H1 (cell line): Measurements from ENCODE around the gene PDE4B. TPM values are rescaled to one million over a fixed set of nuclear protein-coding genes. Genes with fewer than 3 reads are reported as not detected.

ENCODE experiments used
- CTCF ChIA-PET: fragments of 300-600 bp; sonication (Branson Sonifier 250); formaldehyde crosslinking; loops from one replicate; lab custom pipeline; 2021; ENCODE audit not compliant: partially characterized antibody; lab: Charles Lee
- POLR2A ChIA-PET: fragments of 300-600 bp; sonication (Branson Sonifier 250); formaldehyde crosslinking; loops from one replicate; lab custom pipeline; 2021; ENCODE audit warnings: inconsistent platforms; ENCODE audit not compliant: partially characterized antibody; lab: Charles Lee
- DNase-seq, 2 experiments: peaks; one replicate each; pipeline versions ENCODE4 v3.0.0 to v3.0.0-alpha.2; 2010 to 2022; ENCODE audit warnings: low spot score in 2 of 2, low read depth in 1 of 2, mixed read lengths in 1 of 2
- FAIRE-seq: peaks from 2 replicates; lab custom pipeline; 2011; peaks lifted over from hg19 to GRCh38; lab: Jason Lieb, UNC
- H2AFZ ChIP-seq: 2 replicates; pipeline ENCODE4 v1.8.1; 2012; ENCODE audit warnings: low read length, inconsistent platforms
- H2AK5ac ChIP-seq: 2 replicates; pipeline ENCODE4 v1.6.1; 2013; ENCODE audit warnings: low read depth, low read length
- H2BK120ac ChIP-seq: replicated peaks from 2 replicates; pipeline ENCODE3; 2013; ENCODE audit warnings: low read depth, low read length, inconsistent platforms
- H2BK12ac ChIP-seq: 2 replicates; pipeline ENCODE4 v1.6.1; 2013; ENCODE audit warnings: low read depth, low read length
- H2BK15ac ChIP-seq: 2 replicates; pipeline ENCODE4 v1.6.1; 2013; ENCODE audit warnings: low read length
- H2BK20ac ChIP-seq: 2 replicates; pipeline ENCODE4 v1.6.1; 2013; ENCODE audit warnings: low read length
- H2BK5ac ChIP-seq: 2 replicates; pipeline ENCODE4 v1.6.1; 2013; ENCODE audit warnings: low read depth, low read length
- H3K14ac ChIP-seq: 2 replicates; pipeline ENCODE4 v1.6.1; 2013; ENCODE audit warnings: inconsistent platforms; ENCODE audit not compliant: insufficient read length
- H3K18ac ChIP-seq: 2 replicates; pipeline ENCODE4 v1.6.1; 2013; ENCODE audit warnings: low read length; ENCODE audit errors: extremely low read depth
- H3K23ac ChIP-seq: 2 replicates; pipeline ENCODE4 v1.6.1; 2013; ENCODE audit warnings: inconsistent platforms; ENCODE audit not compliant: insufficient read length
- H3K23me2 ChIP-seq: 2 replicates; pipeline ENCODE4 v1.6.1; 2013; ENCODE audit warnings: low read depth, low read length
- H3K27ac ChIP-seq: 2 replicates; pipeline ENCODE4 v1.6.1; 2011; ENCODE audit warnings: low read depth, low read length, inconsistent platforms
- H3K27me3 ChIP-seq, 4 experiments: replicated peaks in 1 of 4; 1 replicate in 1 of 4; 2 replicates in 3 of 4; pipeline versions ENCODE4 v1.6.1 to v1.8.1; 2011 to 2013; ENCODE audit warnings: low read length in 3 of 4, mild to moderate bottlenecking in 3 of 4, inconsistent platforms in 2 of 4, mixed read lengths in 2 of 4, moderate library complexity in 1 of 4; ENCODE audit not compliant: control insufficient read depth in 3 of 4, insufficient read depth in 3 of 4; ENCODE audit errors: extremely low read depth in 1 of 4
- H3K36me3 ChIP-seq, 4 experiments: 2 replicates each; pipeline versions ENCODE4 v1.6.1 to v1.8.1; 2011 to 2013; ENCODE audit warnings: mild to moderate bottlenecking in 4 of 4, low read length in 3 of 4, moderate library complexity in 2 of 4, control low read depth in 1 of 4, inconsistent platforms in 1 of 4; ENCODE audit not compliant: insufficient read depth in 4 of 4, control insufficient read depth in 2 of 4
- H3K4ac ChIP-seq: replicated peaks from 2 replicates; pipeline ENCODE3; 2013; ENCODE audit warnings: low read length, low read depth, mixed read lengths, inconsistent platforms; ENCODE audit not compliant: insufficient read length
- H3K4me1 ChIP-seq, 4 experiments: replicated peaks in 1 of 4; 1 replicate in 1 of 4; 2 replicates in 3 of 4; pipeline versions ENCODE4 v1.6.1 to v1.8.1; 2011 to 2013; ENCODE audit warnings: low read length in 3 of 4, inconsistent platforms in 2 of 4, mixed read lengths in 1 of 4; ENCODE audit not compliant: insufficient read depth in 4 of 4, control insufficient read depth in 3 of 4
- H3K4me2 ChIP-seq, 2 experiments: 2 replicates each; pipeline versions ENCODE4 v1.6.1 to v1.8.1; 2011 to 2013; ENCODE audit warnings: low read depth in 2 of 2, low read length in 2 of 2, control low read depth in 1 of 2, inconsistent platforms in 1 of 2, mild to moderate bottlenecking in 1 of 2; ENCODE audit not compliant: insufficient read depth in 1 of 2
- H3K4me3 ChIP-seq, 4 experiments: fragments of 200-600, 300-600 bp in 1 of 4; sonication (generic), shearing (Covaris generic), sonication (Bioruptor Twin) in 1 of 4; 2 replicates each; pipeline versions ENCODE4 v1.5.1 to v1.8.1; 2011 to 2016; ENCODE audit warnings: low read length in 4 of 4, low read depth in 3 of 4, control low read depth in 2 of 4, inconsistent platforms in 2 of 4, mild to moderate bottlenecking in 2 of 4, mixed read lengths in 1 of 4, moderate library complexity in 1 of 4; ENCODE audit not compliant: insufficient read depth in 2 of 4; ENCODE audit errors: extremely low read depth in 1 of 4
- H3K56ac ChIP-seq: replicated peaks from 2 replicates; pipeline ENCODE3; 2013; ENCODE audit warnings: low read depth, mild to moderate bottlenecking, mixed read lengths, low read length, inconsistent platforms; ENCODE audit not compliant: insufficient read length
- H3K79me1 ChIP-seq: 2 replicates; pipeline ENCODE4 v1.6.1; 2013; ENCODE audit warnings: low read depth, low read length, control low read depth
- H3K79me2 ChIP-seq, 2 experiments: 2 replicates each; pipeline versions ENCODE4 v1.6.1 to v1.8.1; 2012 to 2013; ENCODE audit warnings: low read length in 2 of 2, mild to moderate bottlenecking in 2 of 2, inconsistent platforms in 1 of 2; ENCODE audit not compliant: insufficient read depth in 2 of 2, control insufficient read depth in 1 of 2
- H3K9ac ChIP-seq, 4 experiments: replicated peaks in 1 of 4; 1 replicate in 1 of 4; 2 replicates in 3 of 4; pipeline versions ENCODE4 v1.6.1 to v1.8.1; 2011 to 2013; ENCODE audit warnings: low read depth in 3 of 4, low read length in 3 of 4, control low read depth in 2 of 4, mild to moderate bottlenecking in 2 of 4, moderate library complexity in 2 of 4, inconsistent platforms in 1 of 4; ENCODE audit errors: extremely low read depth in 1 of 4
- H3K9me3 ChIP-seq, 2 experiments: 2 replicates each; pipeline versions ENCODE4 v1.6.1 to v1.8.1; 2012 to 2013; ENCODE audit warnings: mild to moderate bottlenecking in 2 of 2, moderate library complexity in 2 of 2, control low read depth in 1 of 2, inconsistent platforms in 1 of 2, low read depth in 1 of 2, low read length in 1 of 2, mixed read lengths in 1 of 2; ENCODE audit not compliant: insufficient read depth in 2 of 2
- H4K20me1 ChIP-seq, 2 experiments: replicated peaks in 1 of 2; 2 replicates each; pipeline versions ENCODE3 to v1.8.1; 2011 to 2013; ENCODE audit warnings: inconsistent platforms in 2 of 2, low read length in 2 of 2, mild to moderate bottlenecking in 1 of 2; ENCODE audit not compliant: insufficient read depth in 2 of 2, control insufficient read depth in 1 of 2
- H4K5ac ChIP-seq: 2 replicates; pipeline ENCODE4 v1.6.1; 2013; ENCODE audit warnings: low read length, low read depth, mixed read lengths, inconsistent platforms; ENCODE audit not compliant: insufficient read length
- H4K8ac ChIP-seq: 2 replicates; pipeline ENCODE4 v1.8.0; 2013; ENCODE audit warnings: mild to moderate bottlenecking, moderate library complexity, low read length, inconsistent platforms; ENCODE audit not compliant: insufficient read depth; ENCODE audit errors: extremely low read depth
- H4K91ac ChIP-seq: replicated peaks from 2 replicates; pipeline ENCODE3; 2013; ENCODE audit warnings: low read length, mixed read lengths, inconsistent platforms; ENCODE audit not compliant: insufficient read length
- FOSL1 ChIP-seq: IDR thresholded peaks from 2 replicates; pipeline ENCODE4 v1.6.1; 2011; ENCODE audit warnings: mild to moderate bottlenecking, low read depth, low read length, moderate library complexity; ENCODE audit not compliant: insufficient read depth
- JUN ChIP-seq: IDR thresholded peaks from 2 replicates; pipeline ENCODE4 v1.6.1; 2011; ENCODE audit warnings: low read depth, mild to moderate bottlenecking, improper control_type of control experiment, low read length
- MAFK ChIP-seq: IDR thresholded peaks from 2 replicates; pipeline ENCODE4 v1.6.1; 2012; ENCODE audit warnings: low read depth, mild to moderate bottlenecking, improper control_type of control experiment, low read length
- POU5F1 ChIP-seq: IDR thresholded peaks from 2 replicates; pipeline ENCODE4 v1.6.1; 2011; ENCODE audit warnings: low read depth, mild to moderate bottlenecking, low read length, moderate library complexity
- SAP30 ChIP-seq: fragments of 300-600 bp; sonication (generic); IDR thresholded peaks from 2 replicates; pipeline ENCODE4 v1.7.1; 2012; ENCODE audit warnings: low read length, moderate library complexity, mild to moderate bottlenecking, inconsistent platforms; ENCODE audit not compliant: insufficient read depth, insufficient replicate concordance
- SIX5 ChIP-seq: IDR thresholded peaks from 2 replicates; pipeline ENCODE4 v1.6.1; 2011; ENCODE audit warnings: mild to moderate bottlenecking, low read depth, low read length
- TAF7 ChIP-seq: optimal IDR thresholded peaks from 2 replicates; pipeline ENCODE3; 2011; ENCODE audit warnings: low read depth, mild to moderate bottlenecking, inconsistent platforms, low read length, moderate library complexity, borderline replicate concordance
- WGBS, 2 experiments: shearing (Covaris generic) in 1 of 2; methylation state at CpG; one replicate each; pipeline versions ENCODE4 v1.1.6 to v1.1.7; 2013 to 2015; ENCODE audit warnings: low lambda C conversion rate in 2 of 2, mixed read lengths in 2 of 2, inconsistent platforms in 1 of 2, low coverage in 1 of 2, missing lambda C conversion rate in 1 of 2; ENCODE audit not compliant: insufficient replicate concordance in 2 of 2, insufficient coverage in 1 of 2, insufficient read length in 1 of 2; ENCODE audit errors: extremely low coverage in 1 of 2, missing lambda C conversion rate in 1 of 2; 5-methylcytosine and 5-hydroxymethylcytosine counted together
- polyA plus RNA-seq, 7 experiments: library from polyadenylated mRNA; depleted of rRNA in 3 of 7; stranded (reverse) in 5 of 7; unstranded in 2 of 7; fragments of >200 nt in 5 of 7; fragments of 200-250 nt in 2 of 7; gene quantifications; 1 replicate in 5 of 7; 2 replicates in 1 of 7; 4 replicates in 1 of 7; pipeline versions ENCODE4 v1.2.1 to v1.2.3, GENCODE V29; 2011 to 2013; ENCODE audit warnings: missing spikeins in 2 of 7, mixed read lengths in 2 of 7
- total RNA-seq: library from RNA; stranded (reverse); fragmentation: NEBNext Ultra II Directional; extraction: Animal tissue kit (Norgen Biotek cat#: 25700); gene quantifications from 2 replicates; pipeline ENCODE4 v1.2.1, GENCODE V29; 2021

Gene PDE4B
- total and polyA plus RNA-seq, 2 of the 8 experiments (the other 6 are each of a cell fraction or from before 2014, with no cell fraction given) = 5.0 to 15.1 TPM

DNA sequence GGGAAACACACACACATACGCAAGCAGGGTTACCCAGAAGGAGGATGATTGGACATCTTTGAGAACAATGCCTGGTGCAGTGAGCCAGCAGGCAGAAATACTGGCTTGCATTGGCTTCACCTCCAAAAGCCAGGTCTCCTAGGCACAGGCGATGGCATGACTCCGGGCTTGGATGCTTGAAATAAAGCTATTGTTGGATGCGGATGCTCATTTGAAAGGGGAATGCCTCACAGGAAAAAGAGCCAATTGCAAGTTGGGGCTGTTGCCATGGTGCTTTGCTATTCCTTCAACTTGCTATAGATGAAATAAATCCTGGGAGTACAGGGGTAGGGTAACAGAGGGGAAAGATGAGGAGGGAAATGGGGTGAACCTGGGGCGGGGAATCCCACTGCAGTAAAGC is 560.6 kb downstream of the PDE4B start:
- Histone ChIP-seq H3K4me3 (peak overlapping the region in 1 of 4 experiments; percentile 44; a peak in 1 of 8 replicates), H4K91ac (peak overlapping the region; percentile 84), H3K79me2 (peaks cover 0 to 12% of the 10 kb centered on the region in 2 experiments; a peak in 2 of 4 replicates), H3K79me1 (no peaks in the 10 kb centered on the region), H4K20me1 (no peaks in the 10 kb centered on the region), H3K4ac (no peak overlapping the region), H3K14ac (no peak overlapping the region), H2BK12ac (peak overlapping the region; percentile 77), H3K36me3 (no peaks in the 10 kb centered on the region), H3K9ac (no peak overlapping the region), H2AFZ (no peak overlapping the region), H3K23me2 (no peaks in the 10 kb centered on the region), H3K4me1 (peaks cover 5 to 22% (median 17%) of the 10 kb centered on the region in 4 experiments), H3K27ac (0 out of 2 replicates have a peak overlapping the region, but pooled peaks have one; percentile 2), H2BK120ac (peak overlapping the region; percentile 68), H3K9me3 (no peaks in the 10 kb centered on the region), H3K56ac (no peak overlapping the region), H3K27me3 (no peaks in the 10 kb centered on the region), H4K5ac (peak overlapping the region; percentile 27), H2BK20ac (no peak overlapping the region), H2BK15ac (no peak overlapping the region), H2AK5ac (no peak overlapping the region; the same call in 1 of the 2 replicates), H3K23ac (no peak overlapping the region), H2BK5ac (peak overlapping the region; percentile 68), H3K18ac (no peak overlapping the region; the same call in 1 of the 2 replicates), H3K4me2 (peak overlapping the region; percentile 53 to 85; a peak in 3 of 4 replicates), H4K8ac (0 out of 2 replicates have a peak overlapping the region, but pooled peaks have one; percentile 11)
- DNase-seq = no peak
- POLR2A ChIA-PET = interaction anchor here (1.1 to 1.8 kb wide), 4 partner anchors 8 to 19 kb away, joined by 3 to 6 read pairs (median 4); no protein-coding TSS in a partner anchor
- TF ChIP-seq JUN (no peak), MAFK (no peak), SAP30 (no peak), FOSL1 (no peak), SIX5 (no peak), TAF7 (no peak), POU5F1 (no peak)
- FAIRE-seq = peak; percentile 66
- CTCF ChIA-PET = interaction anchor here (1.0 to 2.4 kb wide), 4 partner anchors 9 to 93 kb away, joined by 3 to 15 read pairs (median 7); no protein-coding TSS in a partner anchor
- 41% methylated on average over 5 of the region's 5 CpGs; no CpG with 5 or more reads in 1 of the 2 experiments for WGBS, 2 experiments
